ENCODE measurements around the gene ACSM6. TPM values are rescaled to one million over a fixed set of nuclear protein-coding genes. Genes with fewer than 3 reads are reported as not detected.

Gene ACSM6
- total and polyA plus RNA-seq, 2 donors (not counting 3 experiments of a cell fraction or from before 2014, with no cell fraction given): not detected

- ChIA-PET POLR2A (no interaction called here), CTCF (interaction anchor here (1.2 to 1.8 kb wide), 4 partner anchors 9 to 108 kb away, joined by 3 to 6 read pairs (median 5); no protein-coding TSS in a partner anchor)
- DNase-seq (ENCODE audit: low read depth, low spot score) (no peak), FAIRE-seq (no peak)
- TF ChIP-seq MYC (IDR thresholded peaks at IDR 0.05; ENCODE audit: low read depth, low read length) (no peak), EZH2 (IDR thresholded peaks at IDR 0.05; ENCODE audit: borderline replicate concordance, low read depth, low read length, severe bottlenecking) (no peak), CTCF (IDR thresholded peaks at IDR 0.05; ENCODE audit: extremely low read depth in 1 of 2, insufficient read depth in 1 of 2, low read depth in 1 of 2, low read length in 2 of 2) (no peak), FOS (IDR thresholded peaks at IDR 0.05; ENCODE audit: borderline replicate concordance, insufficient read depth, low read length) (no peak), POLR2AphosphoS5 (IDR thresholded peaks at IDR 0.05; ENCODE audit: insufficient read depth, low read depth, low read length) (no peak), GATA2 (IDR thresholded peaks at IDR 0.05; ENCODE audit: insufficient read depth, insufficient read length, low read depth, low read length) (no peak), POLR2A (IDR thresholded peaks at IDR 0.05; ENCODE audit: low read depth, low read length) (no peak), MAX (IDR thresholded peaks at IDR 0.05; ENCODE audit: insufficient read depth, insufficient read length) (no peak), JUN (IDR thresholded peaks at IDR 0.05; ENCODE audit: borderline replicate concordance, insufficient read depth, insufficient read length, low read depth) (no peak)
- dilution Hi-C loops (cut with MboI; ENCODE audit: extremely low pct_ligation_motif_present, low sequenced_read_pairs): no loop called here
- intact Hi-C loops (cut with micrococcal nuclease): no loop called here
- H3K27ac ChIP-seq (ENCODE audit: insufficient read depth, low read depth, low read length): no peak overlapping the region
- H4K20me1 ChIP-seq (replicated peaks; ENCODE audit: control insufficient read depth, extremely low read depth, insufficient read depth, low read length): no peaks in the 10 kb centered on the region
- no peak overlapping the region for H3K4me2 ChIP-seq (ENCODE audit: insufficient read depth, low read length)
- H3K9me1 ChIP-seq (replicated peaks; ENCODE audit: control insufficient read depth, extremely low read depth, insufficient read depth, low read length): no peaks in the 10 kb centered on the region
- H3K9ac ChIP-seq (replicated peaks; ENCODE audit: extremely low read depth, insufficient read depth, low read length): no peak overlapping the region
- peaks cover 22% of the 10 kb centered on the region for H3K4me1 ChIP-seq (ENCODE audit: control insufficient read depth, extremely low read depth, insufficient read depth, low read length)
- H3K27me3 ChIP-seq (ENCODE audit: control insufficient read depth in 2 of 2, insufficient read depth in 2 of 2, low read length in 2 of 2): no peaks in the 10 kb centered on the region
- no peaks in the 10 kb centered on the region for H3K9me3 ChIP-seq (replicated peaks; ENCODE audit: control insufficient read depth, insufficient read depth, low read length)
- peaks cover 5% of the 10 kb centered on the region for H3K79me2 ChIP-seq (ENCODE audit: control insufficient read depth, insufficient read depth, low read length)
- no TSS peak for BruUV-seq (replicated peaks)
- no peak overlapping the region for H3K4me3 ChIP-seq (replicated peaks in 1 of 3; ENCODE audit: insufficient read depth in 1 of 3, low read depth in 1 of 3, low read length in 3 of 3)
- H3K36me3 ChIP-seq (ENCODE audit: control insufficient read depth in 2 of 2, extremely low read depth in 1 of 2, insufficient read depth in 2 of 2, low read length in 2 of 2): no peaks in the 10 kb centered on the region
- no peak overlapping the region for H2AFZ ChIP-seq (ENCODE audit: low read depth, low read length)
These were observed 63.8 kb downstream of the ACSM6 start for GRCh38 chr10:95257849-95258248.

Measured in endothelial cell of umbilical vein (primary cell).